CD14-positive monocyte (primary cell): Measurements from ENCODE around the gene BRAF. TPM values are rescaled to one million over a fixed set of nuclear protein-coding genes. Genes with fewer than 3 reads are reported as not detected.
"Not testable (repeated sequence)": the region's sequence is repeated elsewhere in the genome, so short reads cannot be mapped to it uniquely, and the experiment has no call there.

ENCODE experiments used
- DNase-seq, 3 donors: peaks; one replicate each; pipeline ENCODE4 v3.0.0-alpha.2; 2011 to 2022
- H2AFZ ChIP-seq: 2 replicates; pipeline ENCODE4 v1.6.0; 2012; ENCODE audit warnings: mild to moderate bottlenecking, low read depth, low read length, inconsistent platforms; ENCODE audit not compliant: insufficient read depth, poor library complexity, severe bottlenecking
- H3K27ac ChIP-seq, 2 donors: 1 replicate in 1 of 2; 2 replicates in 1 of 2; pipeline ENCODE4 v1.5.1; 2012 to 2013; ENCODE audit warnings: low read length in 2 of 2, control low read depth in 1 of 2, inconsistent platforms in 1 of 2, low read depth in 1 of 2, mild to moderate bottlenecking in 1 of 2
- H3K27me3 ChIP-seq, 2 donors: one replicate each; pipeline versions ENCODE4 v1.6.0 to v1.6.1; 2011 to 2013; ENCODE audit warnings: low read length in 2 of 2; ENCODE audit not compliant: control insufficient read depth in 2 of 2, insufficient read depth in 2 of 2
- H3K36me3 ChIP-seq, 2 donors: replicated peaks in 1 of 2; 1 replicate in 1 of 2; 2 replicates in 1 of 2; pipeline versions ENCODE4 v1.5.1 to v1.6.1; 2012 to 2013; ENCODE audit warnings: low read length in 2 of 2, control low read depth in 1 of 2, inconsistent platforms in 1 of 2, mild to moderate bottlenecking in 1 of 2; ENCODE audit not compliant: insufficient read depth in 2 of 2, control insufficient read depth in 1 of 2
- H3K4me1 ChIP-seq, 2 donors: 1 replicate in 1 of 2; 2 replicates in 1 of 2; pipeline versions ENCODE4 v1.5.1 to v1.6.1; 2012 to 2013; ENCODE audit warnings: low read length in 2 of 2, control low read depth in 1 of 2, inconsistent platforms in 1 of 2, mild to moderate bottlenecking in 1 of 2, moderate library complexity in 1 of 2; ENCODE audit not compliant: insufficient read depth in 2 of 2, control insufficient read depth in 1 of 2
- H3K4me2 ChIP-seq: replicated peaks from 2 replicates; pipeline ENCODE3; 2012; ENCODE audit warnings: low read length, moderate library complexity, mild to moderate bottlenecking; ENCODE audit not compliant: poor library complexity, severe bottlenecking; ENCODE audit errors: extremely low read depth
- H3K4me3 ChIP-seq, 3 experiments: fragments of 200-600 bp in 1 of 3; sonication (generic) in 1 of 3; replicated peaks in 1 of 3; 1 replicate in 2 of 3; 2 replicates in 1 of 3; pipeline ENCODE4 v1.5.1; 2011 to 2013; ENCODE audit warnings: low read length in 3 of 3, mild to moderate bottlenecking in 3 of 3, control low read depth in 2 of 3, low read depth in 2 of 3, inconsistent platforms in 1 of 3, moderate library complexity in 1 of 3
- H3K79me2 ChIP-seq: 2 replicates; pipeline ENCODE4 v1.6.0; 2012; ENCODE audit warnings: mild to moderate bottlenecking, control low read depth, inconsistent platforms, low read length, moderate library complexity; ENCODE audit not compliant: insufficient read depth
- H3K9ac ChIP-seq: 2 replicates; pipeline ENCODE4 v1.6.0; 2017; ENCODE audit warnings: low read length, mild to moderate bottlenecking; ENCODE audit not compliant: insufficient read depth, poor library complexity, severe bottlenecking
- H3K9me3 ChIP-seq, 2 donors: replicated peaks in 1 of 2; 1 replicate in 1 of 2; 2 replicates in 1 of 2; pipeline versions ENCODE4 v1.5.1 to v1.6.1; 2012 to 2013; ENCODE audit warnings: low read length in 2 of 2, control low read depth in 1 of 2; ENCODE audit not compliant: control insufficient read depth in 1 of 2, insufficient read depth in 1 of 2
- H4K20me1 ChIP-seq: 2 replicates; pipeline ENCODE4 v1.6.0; 2012; ENCODE audit warnings: mild to moderate bottlenecking, low read length, control low read depth, moderate library complexity; ENCODE audit not compliant: insufficient read depth
- H3K27ac Mint-ChIP-seq, 7 donors: one replicate each; pipeline ENCODE4 v1.8.0; 2020; ENCODE audit warnings: mild to moderate bottlenecking in 7 of 7, mixed read lengths in 7 of 7, moderate library complexity in 6 of 7, inconsistent platforms in 2 of 7
- H3K27me3 Mint-ChIP-seq, 3 donors: one replicate each; pipeline ENCODE4 v1.8.0; 2021 to 2022; ENCODE audit warnings: low read depth in 3 of 3, mild to moderate bottlenecking in 3 of 3, mixed read lengths in 3 of 3, moderate library complexity in 3 of 3, inconsistent platforms in 1 of 3
- H3K36me3 Mint-ChIP-seq, 2 donors: one replicate each; pipeline ENCODE4 v1.8.0; 2020; ENCODE audit warnings: mixed read lengths in 2 of 2, inconsistent platforms in 1 of 2, mild to moderate bottlenecking in 1 of 2
- H3K4me1 Mint-ChIP-seq: one replicate; pipeline ENCODE4 v1.8.0; 2020; ENCODE audit warnings: mild to moderate bottlenecking, mixed read lengths
- H3K4me3 Mint-ChIP-seq, 2 donors: one replicate each; pipeline ENCODE4 v1.8.0; 2020; ENCODE audit warnings: mild to moderate bottlenecking in 2 of 2, mixed read lengths in 2 of 2, moderate library complexity in 1 of 2
- H3K9me3 Mint-ChIP-seq, 7 donors: one replicate each; pipeline ENCODE4 v1.8.0; 2020 to 2022; ENCODE audit warnings: mixed read lengths in 7 of 7, mild to moderate bottlenecking in 6 of 7, moderate library complexity in 6 of 7, inconsistent platforms in 2 of 7
- CTCF ChIP-seq: fragments of 200-600 bp; IDR thresholded peaks from one replicate; pipeline ENCODE4 v1.8.0; 2022; ENCODE audit warnings: antibody characterized with exemption, mild to moderate bottlenecking
- WGBS: methylation state at CpG from one replicate; pipeline ENCODE4 v1.1.5; 2013; ENCODE audit warnings: missing lambda C conversion rate; ENCODE audit not compliant: insufficient coverage; 5-methylcytosine and 5-hydroxymethylcytosine counted together
- intact Hi-C, 2 donors: fragments of 100-400 bp; cut with micrococcal nuclease; formaldehyde crosslinking; loops; one replicate each; pipeline versions ENCODE4 v1.15.0 to v1.15.1; 2023
- polyA plus RNA-seq, 3 donors: library from polyadenylated mRNA; depleted of rRNA in 1 of 3; unstranded in 2 of 3; stranded (reverse) in 1 of 3; fragments of 300-500 nt in 2 of 3; fragments of >200 nt in 1 of 3; fragmentation: Illumina TruSeq in 2 of 3; gene quantifications; 1 replicate in 2 of 3; 2 replicates in 1 of 3; pipeline ENCODE4 v1.2.3, GENCODE V29; 2012 to 2021

BRAF gene
- polyA plus RNA-seq, 3 donors = 3.8 to 10.0 (median 5.6) TPM

GRCh38 chr7:140945940-140946339, 21.2 kb upstream of the BRAF start:
- no peaks in the 10 kb centered on the region for H4K20me1 ChIP-seq
- peaks cover 0 to 2% (median 2%) of the 10 kb centered on the region in 3 donors for H3K27me3 Mint-ChIP-seq
- H3K9me3 Mint-ChIP-seq = no peaks in the 10 kb centered on the region
- no peak overlapping the region for H3K4me3 Mint-ChIP-seq
- no peak overlapping the region for H2AFZ ChIP-seq
- H3K4me1 ChIP-seq = no peaks in the 10 kb centered on the region
- no peak overlapping the region for H3K4me2 ChIP-seq
- H3K27ac ChIP-seq = no peak overlapping the region
- no peak for DNase-seq
- WGBS = no CpG with 5 or more reads among the region's 2 CpGs
- no peaks in the 10 kb centered on the region for H3K79me2 ChIP-seq
- H3K27me3 ChIP-seq = no peaks in the 10 kb centered on the region
- H3K27ac Mint-ChIP-seq = no peak overlapping the region
- TF ChIP-seq CTCF = no peak
- no peaks in the 10 kb centered on the region for H3K9me3 ChIP-seq
- intact Hi-C loops = no loop called here
- H3K36me3 ChIP-seq = no peaks in the 10 kb centered on the region
- H3K36me3 Mint-ChIP-seq = no peaks in the 10 kb centered on the region
- H3K4me1 Mint-ChIP-seq = no peaks in the 10 kb centered on the region
- no peak overlapping the region for H3K4me3 ChIP-seq
- no peak overlapping the region for H3K9ac ChIP-seq

- H2AFZ ChIP-seq, H3K4me3 ChIP-seq, H3K4me1 ChIP-seq, H3K27me3 ChIP-seq, H3K4me3 Mint-ChIP-seq, H3K9me3 ChIP-seq, H3K9me3 Mint-ChIP-seq, H3K79me2 ChIP-seq, H3K4me1 Mint-ChIP-seq, H3K27ac ChIP-seq, H3K36me3 Mint-ChIP-seq, H3K9ac ChIP-seq, H3K27ac Mint-ChIP-seq, intact Hi-C loops, H3K36me3 ChIP-seq, DNase-seq, H4K20me1 ChIP-seq, H3K27me3 Mint-ChIP-seq, H3K4me2 ChIP-seq: not testable (repeated sequence)
- no CpG with 5 or more reads among the region's 5 CpGs for WGBS
Measured at GRCh38 chr7:140942242-140942641, 17.5 kb upstream of the BRAF start.
